ENCODE data around the gene C9orf50. TPM values are rescaled to one million over a fixed set of nuclear protein-coding genes. Genes with fewer than 3 reads are reported as not detected.

Gene C9orf50
- polyA plus RNA-seq, 1 donor from 2014 or later = not detected

DNA sequence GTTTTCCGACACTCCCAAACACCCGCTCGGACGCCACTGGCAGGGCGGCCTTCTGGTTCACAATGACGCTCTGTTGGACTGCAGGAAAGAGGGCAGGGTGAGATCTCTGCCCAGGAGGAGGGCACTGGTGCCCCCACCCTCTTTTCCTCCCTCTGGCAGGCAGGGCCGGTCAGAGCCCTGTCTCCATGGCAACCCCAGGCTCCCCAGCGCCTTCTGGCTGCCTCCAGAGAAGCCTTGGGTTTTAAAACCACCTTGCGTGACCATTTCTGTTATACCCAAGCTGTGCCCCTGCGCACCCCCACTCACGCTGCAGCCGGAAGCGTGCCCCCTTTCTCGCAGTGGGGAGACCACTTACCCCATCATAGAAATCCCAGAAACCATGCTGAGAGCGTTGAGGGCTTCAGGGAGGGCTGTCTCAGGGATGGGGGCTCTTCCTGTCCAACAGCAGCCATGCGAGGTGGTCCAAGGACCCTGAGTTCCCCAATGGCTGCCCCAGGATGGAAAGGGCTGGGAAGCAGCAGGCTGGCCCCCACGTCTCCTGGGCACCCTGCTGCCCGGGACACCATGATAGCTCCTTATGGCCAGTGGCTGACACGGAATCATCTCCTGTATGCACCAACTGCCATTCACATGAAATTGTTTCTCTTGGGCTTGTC is 7.3 kb downstream of the C9orf50 start:
- no peak overlapping the region for H2AFZ ChIP-seq (ENCODE audit: low read depth, low read length)
- TF ChIP-seq, protein P1, sequence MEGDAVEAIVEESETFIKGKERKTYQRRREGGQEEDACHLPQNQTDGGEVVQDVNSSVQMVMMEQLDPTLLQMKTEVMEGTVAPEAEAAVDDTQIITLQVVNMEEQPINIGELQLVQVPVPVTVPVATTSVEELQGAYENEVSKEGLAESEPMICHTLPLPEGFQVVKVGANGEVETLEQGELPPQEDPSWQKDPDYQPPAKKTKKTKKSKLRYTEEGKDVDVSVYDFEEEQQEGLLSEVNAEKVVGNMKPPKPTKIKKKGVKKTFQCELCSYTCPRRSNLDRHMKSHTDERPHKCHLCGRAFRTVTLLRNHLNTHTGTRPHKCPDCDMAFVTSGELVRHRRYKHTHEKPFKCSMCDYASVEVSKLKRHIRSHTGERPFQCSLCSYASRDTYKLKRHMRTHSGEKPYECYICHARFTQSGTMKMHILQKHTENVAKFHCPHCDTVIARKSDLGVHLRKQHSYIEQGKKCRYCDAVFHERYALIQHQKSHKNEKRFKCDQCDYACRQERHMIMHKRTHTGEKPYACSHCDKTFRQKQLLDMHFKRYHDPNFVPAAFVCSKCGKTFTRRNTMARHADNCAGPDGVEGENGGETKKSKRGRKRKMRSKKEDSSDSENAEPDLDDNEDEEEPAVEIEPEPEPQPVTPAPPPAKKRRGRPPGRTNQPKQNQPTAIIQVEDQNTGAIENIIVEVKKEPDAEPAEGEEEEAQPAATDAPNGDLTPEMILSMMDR (IDR thresholded peaks at IDR 0.05; ENCODE audit: poor library complexity, severe bottlenecking) = peak; percentile 35
- TF ChIP-seq TAF1 (IDR thresholded peaks at IDR 0.05; ENCODE audit: low read depth) = no peak
- no peak overlapping the region for H3K27ac ChIP-seq (ENCODE audit: low read length)
- no peaks in the 10 kb centered on the region for H3K9me2 ChIP-seq (ENCODE audit: insufficient read depth, low read length)
- no peaks in the 10 kb centered on the region for H3F3A ChIP-seq (ENCODE audit: insufficient read depth, low read length, poor library complexity, severe bottlenecking)
- H3K36me3 ChIP-seq (ENCODE audit: insufficient read depth, low read length) = no peaks in the 10 kb centered on the region
- peak overlapping the region; percentile 10 for H3K4me2 ChIP-seq (ENCODE audit: low read length)
- no peaks in the 10 kb centered on the region for H4K20me1 ChIP-seq (ENCODE audit: insufficient read depth)
- H3K27me3 ChIP-seq (ENCODE audit: insufficient read depth, low read depth, low read length) = no peaks in the 10 kb centered on the region
- no peaks in the 10 kb centered on the region for H3K79me2 ChIP-seq (replicated peaks; ENCODE audit: insufficient read depth, low read length)
- H3K9me3 ChIP-seq (ENCODE audit: low read length) = no peaks in the 10 kb centered on the region
- no peak overlapping the region for H3K4me3 ChIP-seq (ENCODE audit: low read length)
- peak overlapping the region; percentile 29 for H3K9ac ChIP-seq (ENCODE audit: low read length)

DNA sequence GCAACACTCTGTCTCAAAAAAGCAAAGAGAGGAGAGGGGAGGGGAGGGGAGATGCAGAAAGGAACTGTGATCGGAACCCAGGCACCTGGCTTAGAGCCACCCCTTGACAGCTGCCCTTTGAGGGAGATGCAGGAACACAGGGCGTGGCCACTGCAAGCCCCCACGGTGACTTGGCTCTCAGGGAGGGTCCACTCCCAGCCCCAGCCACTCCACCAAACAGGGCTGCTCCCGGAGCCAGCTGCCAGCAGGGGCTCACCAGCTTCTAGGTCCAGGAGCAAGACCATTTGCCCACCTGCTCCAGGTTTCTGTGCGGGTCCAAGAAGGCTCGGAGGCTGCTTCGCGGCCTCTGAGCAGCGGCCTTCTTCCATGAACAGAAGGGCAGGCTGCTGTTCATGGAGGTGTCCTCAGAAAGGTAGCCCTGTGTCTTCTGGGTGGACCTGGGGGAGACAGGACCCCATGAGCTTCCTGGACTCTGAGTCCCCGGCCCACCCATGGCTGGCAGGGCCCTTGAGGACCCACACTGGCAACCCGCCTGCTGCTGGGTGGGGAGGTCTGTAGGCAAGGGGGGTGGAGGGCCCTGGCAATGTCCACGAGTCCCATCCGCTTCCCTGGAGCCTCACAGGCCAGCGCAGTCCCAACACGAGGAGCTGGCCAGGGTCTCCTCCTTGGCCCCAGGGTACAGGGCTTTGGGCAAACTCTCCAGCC is 7.9 kb downstream of the C9orf50 start:
- no peaks in the 10 kb centered on the region for H3K36me3 ChIP-seq (ENCODE audit: insufficient read depth, low read length)
- H4K20me1 ChIP-seq (ENCODE audit: insufficient read depth) = no peaks in the 10 kb centered on the region
- H3K27ac ChIP-seq (ENCODE audit: low read length) = no peak overlapping the region
- H2AFZ ChIP-seq (ENCODE audit: low read depth, low read length) = no peak overlapping the region
- H3K27me3 ChIP-seq (ENCODE audit: insufficient read depth, low read depth, low read length) = no peaks in the 10 kb centered on the region
- H3K4me3 ChIP-seq (ENCODE audit: low read length) = no peak overlapping the region
- H3F3A ChIP-seq (ENCODE audit: insufficient read depth, low read length, poor library complexity, severe bottlenecking) = no peaks in the 10 kb centered on the region
- TF ChIP-seq TAF1 (IDR thresholded peaks at IDR 0.05; ENCODE audit: low read depth) (no peak), POLR2AphosphoS5 (IDR thresholded peaks at IDR 0.05) (no peak), RAD21 (conservative IDR thresholded peaks at IDR 0.05) (no peak), MXI1 (conservative IDR thresholded peaks at IDR 0.05; ENCODE audit: poor library complexity, severe bottlenecking) (no peak), SMC3 (conservative IDR thresholded peaks at IDR 0.05; ENCODE audit: poor library complexity) (no peak), EP300 (conservative IDR thresholded peaks at IDR 0.05; ENCODE audit: poor library complexity, severe bottlenecking) (no peak)
- H3K79me2 ChIP-seq (replicated peaks; ENCODE audit: insufficient read depth, low read length) = no peaks in the 10 kb centered on the region
- H3K9ac ChIP-seq (ENCODE audit: low read length) = peak overlapping the region; percentile 29
- H3K9me2 ChIP-seq (ENCODE audit: insufficient read depth, low read length) = no peaks in the 10 kb centered on the region
- no peak overlapping the region for H3K4me2 ChIP-seq (ENCODE audit: low read length)
- no peaks in the 10 kb centered on the region for H3K9me3 ChIP-seq (ENCODE audit: low read length)

DNA sequence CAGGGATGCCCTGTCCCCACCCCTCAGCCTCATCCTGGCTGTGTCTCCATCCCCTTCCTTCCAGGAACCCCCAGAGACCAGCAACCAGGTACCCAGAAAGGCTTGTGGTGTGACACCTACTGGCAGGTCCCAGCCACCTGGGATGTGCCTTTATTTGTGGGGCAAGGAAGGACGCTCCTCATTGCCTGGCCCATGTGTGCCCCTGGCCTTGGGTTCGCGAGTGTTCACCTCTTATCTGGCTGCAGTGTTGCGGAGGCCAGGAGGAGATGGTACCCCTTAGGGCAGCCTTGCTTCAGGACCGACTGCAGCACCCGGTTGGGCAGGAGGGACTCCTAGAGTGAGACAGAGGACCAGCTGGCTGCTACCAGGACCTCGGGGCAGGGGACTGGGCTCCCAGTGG is 8.8 kb downstream of the C9orf50 start:
- Histone ChIP-seq H3K9me3 (ENCODE audit: low read length) (no peaks in the 10 kb centered on the region), H3K27me3 (ENCODE audit: insufficient read depth, low read depth, low read length) (no peaks in the 10 kb centered on the region), H3K36me3 (ENCODE audit: insufficient read depth, low read length) (no peaks in the 10 kb centered on the region), H3K27ac (ENCODE audit: low read length) (no peak overlapping the region), H3K4me3 (ENCODE audit: low read length) (no peak overlapping the region), H3K4me2 (ENCODE audit: low read length) (no peak overlapping the region), H2AFZ (ENCODE audit: low read depth, low read length) (no peak overlapping the region), H3K9ac (ENCODE audit: low read length) (no peak overlapping the region), H3F3A (ENCODE audit: insufficient read depth, low read length, poor library complexity, severe bottlenecking) (no peaks in the 10 kb centered on the region), H3K79me2 (replicated peaks; ENCODE audit: insufficient read depth, low read length) (no peaks in the 10 kb centered on the region), H3K9me2 (ENCODE audit: insufficient read depth, low read length) (no peaks in the 10 kb centered on the region), H4K20me1 (ENCODE audit: insufficient read depth) (no peaks in the 10 kb centered on the region)
- TF ChIP-seq EZH2 (IDR thresholded peaks at IDR 0.05; ENCODE audit: borderline replicate concordance, insufficient read depth, low read length, poor library complexity, severe bottlenecking) (no peak), EP300 (conservative IDR thresholded peaks at IDR 0.05; ENCODE audit: poor library complexity, severe bottlenecking) (no peak), RAD21 (conservative IDR thresholded peaks at IDR 0.05) (no peak), POLR2AphosphoS5 (IDR thresholded peaks at IDR 0.05) (no peak), MXI1 (conservative IDR thresholded peaks at IDR 0.05; ENCODE audit: poor library complexity, severe bottlenecking) (no peak), SMC3 (conservative IDR thresholded peaks at IDR 0.05; ENCODE audit: poor library complexity) (no peak), TAF1 (IDR thresholded peaks at IDR 0.05; ENCODE audit: low read depth) (no peak)
- TF ChIP-seq, protein P2, sequence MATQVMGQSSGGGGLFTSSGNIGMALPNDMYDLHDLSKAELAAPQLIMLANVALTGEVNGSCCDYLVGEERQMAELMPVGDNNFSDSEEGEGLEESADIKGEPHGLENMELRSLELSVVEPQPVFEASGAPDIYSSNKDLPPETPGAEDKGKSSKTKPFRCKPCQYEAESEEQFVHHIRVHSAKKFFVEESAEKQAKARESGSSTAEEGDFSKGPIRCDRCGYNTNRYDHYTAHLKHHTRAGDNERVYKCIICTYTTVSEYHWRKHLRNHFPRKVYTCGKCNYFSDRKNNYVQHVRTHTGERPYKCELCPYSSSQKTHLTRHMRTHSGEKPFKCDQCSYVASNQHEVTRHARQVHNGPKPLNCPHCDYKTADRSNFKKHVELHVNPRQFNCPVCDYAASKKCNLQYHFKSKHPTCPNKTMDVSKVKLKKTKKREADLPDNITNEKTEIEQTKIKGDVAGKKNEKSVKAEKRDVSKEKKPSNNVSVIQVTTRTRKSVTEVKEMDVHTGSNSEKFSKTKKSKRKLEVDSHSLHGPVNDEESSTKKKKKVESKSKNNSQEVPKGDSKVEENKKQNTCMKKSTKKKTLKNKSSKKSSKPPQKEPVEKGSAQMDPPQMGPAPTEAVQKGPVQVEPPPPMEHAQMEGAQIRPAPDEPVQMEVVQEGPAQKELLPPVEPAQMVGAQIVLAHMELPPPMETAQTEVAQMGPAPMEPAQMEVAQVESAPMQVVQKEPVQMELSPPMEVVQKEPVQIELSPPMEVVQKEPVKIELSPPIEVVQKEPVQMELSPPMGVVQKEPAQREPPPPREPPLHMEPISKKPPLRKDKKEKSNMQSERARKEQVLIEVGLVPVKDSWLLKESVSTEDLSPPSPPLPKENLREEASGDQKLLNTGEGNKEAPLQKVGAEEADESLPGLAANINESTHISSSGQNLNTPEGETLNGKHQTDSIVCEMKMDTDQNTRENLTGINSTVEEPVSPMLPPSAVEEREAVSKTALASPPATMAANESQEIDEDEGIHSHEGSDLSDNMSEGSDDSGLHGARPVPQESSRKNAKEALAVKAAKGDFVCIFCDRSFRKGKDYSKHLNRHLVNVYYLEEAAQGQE (IDR thresholded peaks at IDR 0.05; ENCODE audit: borderline replicate concordance) = no peak
- TF ChIP-seq, protein P1 (IDR thresholded peaks at IDR 0.05; ENCODE audit: poor library complexity, severe bottlenecking) = no peak

Measured in neural cell (in vitro differentiated cells).